ENCODE measurements around the gene ADAP2.

DNA sequence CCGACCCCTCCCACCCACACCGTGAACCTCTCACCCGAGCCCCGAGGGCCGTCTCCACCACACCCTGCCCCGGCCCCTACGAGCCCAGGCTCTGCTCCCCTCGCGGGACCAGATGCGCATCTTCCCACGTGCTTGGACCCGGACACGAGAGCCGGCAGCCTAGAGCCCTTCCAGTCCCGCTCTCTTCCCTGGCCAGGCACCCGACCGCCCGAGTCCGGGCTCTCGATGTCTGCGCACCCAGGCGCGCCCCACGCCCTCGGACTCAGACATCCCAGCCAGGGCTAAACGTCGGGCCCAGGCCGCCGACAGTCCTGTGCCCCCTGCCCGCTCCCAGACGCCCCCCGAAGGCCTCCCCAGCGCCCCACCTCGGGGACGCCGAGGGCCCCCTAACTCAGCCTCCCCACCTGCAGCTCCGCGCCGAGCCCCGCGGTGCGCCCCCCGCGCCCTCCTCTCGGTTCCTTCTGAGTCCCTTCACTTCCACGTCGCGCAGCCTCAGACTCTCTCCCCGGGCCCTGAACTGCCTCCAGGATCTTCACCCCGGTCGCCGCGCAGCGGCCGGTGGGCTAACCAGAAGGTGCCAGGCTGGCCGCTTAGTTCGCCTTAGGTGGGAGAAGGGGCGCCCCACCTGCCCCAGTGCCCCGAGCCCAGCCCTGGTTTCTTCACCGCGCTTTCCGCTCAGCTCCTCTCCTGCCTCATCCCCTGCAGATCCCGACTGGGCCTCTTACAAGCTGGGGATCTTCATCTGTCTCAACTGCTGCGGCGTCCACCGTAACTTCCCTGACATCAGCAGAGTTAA lies 688 bp downstream of the ADAP2 start:
- TF ChIP-seq POLR2A (IDR thresholded peaks at IDR 0.05; ENCODE audit: low read depth, low read length) (no peak), POLR2AphosphoS5 (IDR thresholded peaks at IDR 0.05; ENCODE audit: low read depth, low read length) (no peak)
